Fibroblast of the conjunctiva (primary cell): ENCODE data around the gene PIK3AP1.

Source experiments
- DNase-seq: peaks from one replicate; pipeline ENCODE4 v3.0.0-alpha.2; 2010; ENCODE audit warnings: low read depth

PIK3AP1 gene

GRCh38 chr10:96608805-96609204, 111.5 kb downstream of the PIK3AP1 start:
- DNase-seq = no peak

DNA sequence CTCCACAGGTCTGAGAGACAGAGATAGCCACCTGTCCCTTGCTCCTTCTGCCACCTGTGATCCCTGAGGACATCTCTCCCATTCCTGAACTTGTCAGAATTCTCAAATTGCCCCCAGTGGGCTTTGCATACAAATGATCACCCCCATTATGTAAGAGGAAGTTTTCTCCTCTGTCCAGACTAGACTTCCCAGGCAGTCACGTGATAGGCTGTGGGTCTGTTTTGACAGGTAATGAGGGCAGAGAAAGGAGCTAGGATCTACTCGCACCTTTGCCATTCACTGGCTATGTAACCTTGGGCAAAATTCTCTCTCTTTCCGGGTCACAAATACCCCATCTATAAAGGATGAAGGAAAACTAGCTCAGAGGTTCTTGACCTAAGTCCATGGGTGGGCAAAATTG, 112.1 kb downstream of the PIK3AP1 start:
- DNase-seq = no peak

- no peak for DNase-seq
These were observed 113.4 kb downstream of the PIK3AP1 start for GRCh38 chr10:96606946-96607345.

DNA sequence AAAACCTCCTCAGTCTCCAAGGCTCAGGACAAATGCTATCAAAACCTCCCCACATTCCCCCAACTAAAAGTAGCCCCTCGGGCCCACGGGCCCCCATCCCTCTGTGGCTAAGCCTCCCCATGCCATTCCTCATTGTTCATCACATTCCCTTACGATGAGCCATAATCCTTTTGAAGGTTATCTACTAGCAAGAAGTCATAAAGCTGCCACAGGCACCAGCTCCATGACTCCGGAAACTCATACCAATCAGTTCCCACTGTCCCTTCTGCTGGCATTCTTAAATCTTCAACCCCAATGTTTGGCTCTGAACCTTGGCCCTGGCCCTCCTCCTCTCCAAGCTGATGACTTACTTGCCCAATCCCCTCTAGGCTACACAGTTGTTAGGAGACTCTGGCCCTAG, 114.1 kb downstream of the PIK3AP1 start:
- DNase-seq = no peak

GRCh38 chr10:96600337-96600736, 120.0 kb downstream of the PIK3AP1 start:
- DNase-seq = no peak

- no peak for DNase-seq
These were observed 121.5 kb downstream of the PIK3AP1 start for GRCh38 chr10:96598846-96599245.

- DNase-seq = no peak
These were observed 123.6 kb downstream of the PIK3AP1 start for GRCh38 chr10:96596422-96597407.

GRCh38 chr10:96595741-96596140, 124.6 kb downstream of the PIK3AP1 start:
- no peak for DNase-seq

- DNase-seq = no peak
These were observed 128.4 kb downstream of the PIK3AP1 start for GRCh38 chr10:96591946-96592345.

DNA sequence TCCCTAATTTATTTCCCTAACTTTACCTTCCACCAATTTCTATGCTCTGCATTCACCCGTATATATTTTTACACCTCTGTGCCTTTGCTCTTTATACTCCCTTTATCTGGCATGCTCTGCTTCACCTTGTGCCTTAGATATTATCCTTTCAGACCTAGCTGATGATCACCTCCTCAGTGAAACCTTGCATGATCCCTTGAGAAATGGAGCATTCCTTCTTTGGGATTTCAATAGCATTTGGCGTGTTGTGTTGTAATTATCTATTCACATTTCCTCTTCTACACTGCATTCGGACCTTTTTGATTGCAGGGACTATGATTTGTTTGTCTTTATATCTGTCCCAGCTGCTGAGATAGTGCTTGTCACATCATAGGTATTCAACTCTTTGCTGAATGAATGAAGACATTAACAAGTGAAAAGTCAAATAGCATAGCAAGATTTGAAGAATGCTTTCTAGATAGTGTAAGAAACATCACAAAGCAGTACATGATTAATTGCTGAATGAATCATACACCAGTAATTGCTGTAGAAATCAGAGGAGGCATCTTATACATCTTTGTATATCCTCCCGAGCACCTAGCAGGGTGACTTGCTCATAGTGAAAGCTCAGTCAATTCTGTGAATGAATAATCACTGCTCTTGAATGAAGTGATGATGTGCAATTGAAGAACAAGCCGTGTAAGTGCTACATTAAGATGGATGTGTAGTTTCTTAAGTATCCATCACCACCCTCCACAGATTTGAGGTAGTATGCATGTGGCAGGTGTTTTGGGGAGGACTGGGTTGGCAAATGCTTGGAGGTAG, 131.5 kb downstream of the PIK3AP1 start:
- DNase-seq = no peak

- DNase-seq = no peak
These were observed 132.2 kb downstream of the PIK3AP1 start for GRCh38 chr10:96588060-96588554.

GRCh38 chr10:96587264-96588059, 132.9 kb downstream of the PIK3AP1 start:
- peak; percentile 70 for DNase-seq

- DNase-seq = peak; percentile 57
These were observed 133.7 kb downstream of the PIK3AP1 start, which contains the start of gene TM9SF3 for GRCh38 chr10:96586419-96587263. TSS of gene TM9SF3 (minus strand) at chr10:96587012. CDS start at chr10:96586835, 177 bp downstream.

- DNase-seq = no peak
These were observed 134.4 kb downstream of the PIK3AP1 start for GRCh38 chr10:96585736-96586418.

- no peak for DNase-seq
These were observed 135.8 kb downstream of the PIK3AP1 start for GRCh38 chr10:96584474-96584873.

DNA sequence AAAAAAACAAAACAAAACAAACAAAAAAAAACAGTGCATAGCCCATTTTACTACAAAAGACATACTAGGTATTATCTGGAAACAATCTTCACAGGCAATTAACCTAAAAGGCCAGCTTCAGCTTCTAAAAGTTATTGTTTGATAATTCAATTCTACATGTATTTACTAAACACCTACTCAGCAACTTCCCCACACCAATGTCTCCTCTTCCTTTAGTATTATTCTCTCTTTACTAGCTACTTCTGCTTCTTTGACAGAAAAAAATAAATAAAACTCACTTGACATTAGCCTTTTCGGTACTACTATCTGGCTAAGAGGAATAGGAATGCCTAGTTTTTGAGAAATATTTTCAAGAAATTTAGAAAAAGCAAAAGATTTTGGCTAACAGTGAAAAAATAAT, 136.3 kb downstream of the PIK3AP1 start:
- DNase-seq = no peak

DNA sequence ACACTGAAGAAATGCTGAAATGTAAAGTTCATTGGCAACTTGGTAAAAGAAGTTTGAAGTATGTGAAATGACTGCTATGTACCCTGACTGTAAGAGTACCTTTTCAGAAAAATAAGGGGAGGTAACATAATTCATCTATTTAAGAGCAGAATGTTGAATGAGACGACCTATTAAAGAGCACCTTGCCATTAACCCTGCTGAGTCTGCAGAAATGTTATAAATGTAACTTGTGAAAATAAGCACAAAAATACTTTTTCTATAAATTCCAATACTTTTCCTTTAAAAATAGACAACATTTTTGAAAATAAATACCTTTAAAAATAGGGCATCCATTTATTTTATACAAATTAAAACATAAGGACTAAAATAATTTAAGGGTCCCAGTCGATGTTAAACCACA, 141.2 kb downstream of the PIK3AP1 start:
- DNase-seq = no peak

- DNase-seq = no peak
These were observed 141.7 kb downstream of the PIK3AP1 start for GRCh38 chr10:96578633-96579032.

DNA sequence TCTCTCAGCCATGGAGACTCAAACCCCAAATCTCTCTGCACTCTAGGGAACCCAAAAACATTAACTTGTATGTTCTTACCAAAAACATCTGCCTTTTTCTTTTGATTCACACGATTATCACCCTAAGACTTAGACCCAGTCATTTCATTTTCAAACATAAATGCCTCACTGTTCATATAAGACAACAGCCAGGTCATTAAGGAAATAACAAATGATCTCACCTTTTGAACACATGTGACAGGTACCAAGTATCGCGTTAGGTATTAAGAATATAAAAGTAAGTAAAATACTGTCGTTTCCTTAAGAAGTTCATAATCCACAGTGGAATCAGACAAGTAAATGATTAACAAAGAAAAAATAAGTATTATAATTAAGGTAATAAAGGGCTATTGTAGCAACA, 142.3 kb downstream of the PIK3AP1 start:
- no peak for DNase-seq

DNA sequence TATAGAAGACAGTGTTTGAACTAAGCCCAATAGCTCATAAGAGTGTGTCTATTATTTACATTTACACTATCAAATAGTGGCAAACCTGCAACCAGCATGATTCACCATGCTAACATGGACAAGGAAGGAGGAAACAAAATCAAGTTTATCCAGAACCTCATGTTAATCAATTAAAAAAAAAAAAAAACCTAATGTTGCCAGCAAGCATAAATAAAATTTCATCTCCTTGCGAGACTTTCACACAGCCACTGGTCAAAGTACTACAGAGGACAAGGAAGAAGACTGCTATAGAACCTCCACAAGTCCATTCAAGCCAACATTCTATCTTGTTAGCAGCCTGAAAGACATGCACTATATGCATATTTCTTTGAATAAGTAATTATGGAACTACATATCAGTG, 143.2 kb downstream of the PIK3AP1 start:
- no peak for DNase-seq
